Middle frontal gyrus (tissue), 1 donor: Measurements from ENCODE around the gene KRTAP13-4.

Source experiments
- DNase-seq: peaks from one replicate; pipeline ENCODE4 v3.0.0-alpha.2; 2015; ENCODE audit warnings: low spot score; ENCODE audit errors: extremely low spot score

KRTAP13-4 gene

DNA sequence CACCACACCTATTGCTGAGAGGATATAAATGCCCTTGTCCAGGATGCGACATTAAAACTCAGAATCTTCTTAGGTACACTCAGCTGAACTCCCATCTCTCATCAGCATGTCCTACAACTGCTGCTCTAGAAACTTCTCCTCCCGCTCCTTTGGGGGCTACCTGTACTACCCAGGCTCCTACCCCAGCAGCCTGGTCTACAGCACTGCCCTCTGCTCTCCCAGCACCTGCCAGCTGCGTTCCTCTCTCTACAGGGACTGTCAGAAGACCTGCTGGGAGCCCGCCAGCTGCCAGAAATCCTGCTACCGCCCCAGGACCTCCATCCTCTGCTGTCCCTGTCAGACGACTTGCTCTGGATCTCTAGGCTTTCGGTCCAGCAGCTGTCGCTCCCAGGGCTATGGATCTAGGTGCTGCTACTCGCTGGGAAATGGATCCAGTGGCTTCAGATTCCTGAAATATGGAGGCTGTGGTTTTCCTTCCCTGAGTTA is at the start of gene KRTAP13-4:
Gene KRTAP13-4 (plus strand): TSS at position 51 of the 486 bp plus-strand sequence. CDS start 56 bp downstream, at position 107.
- no peak for DNase-seq

DNA sequence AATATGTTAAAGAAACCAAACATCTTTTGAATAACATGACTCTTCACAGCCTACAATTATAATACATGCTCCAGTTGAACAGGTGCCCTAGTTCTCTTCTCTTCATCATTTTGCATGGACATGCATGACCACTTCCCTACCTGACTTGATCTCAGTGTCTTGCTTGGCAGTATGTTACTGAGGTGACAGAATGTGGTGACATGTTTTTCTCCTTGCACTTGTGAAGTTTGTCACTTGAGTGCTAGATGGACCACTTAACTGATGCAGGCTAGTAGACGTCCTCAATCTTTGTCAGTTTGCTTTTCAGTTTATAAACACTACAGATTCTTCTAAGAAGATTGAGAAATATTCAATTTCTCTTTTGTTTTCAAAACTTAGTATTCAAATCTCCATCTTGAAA is 47.8 kb upstream of the KRTAP13-4 start:
- DNase-seq, result no peak

- DNase-seq, result no peak
Measured at GRCh38 chr21:30391492-30392025, 38.5 kb upstream of the KRTAP13-4 start.

DNA sequence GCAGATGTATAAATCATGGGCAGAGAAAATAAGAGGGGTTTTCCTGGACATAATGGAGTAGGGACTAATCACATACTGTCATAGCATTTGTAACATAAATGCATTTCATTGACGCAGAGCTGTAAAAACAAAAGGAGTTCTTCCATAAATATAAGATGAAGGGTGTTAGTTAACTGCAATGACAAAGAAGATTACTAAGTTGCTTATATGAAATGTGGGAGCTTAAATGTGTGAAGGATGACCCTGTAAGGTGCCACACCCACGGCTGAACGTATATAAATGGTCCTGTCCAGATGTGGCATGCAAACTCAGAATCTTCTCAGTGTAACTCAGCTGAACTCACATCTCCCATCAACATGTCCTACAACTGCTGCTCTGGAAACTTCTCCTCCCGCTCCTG is 34.3 kb upstream of the KRTAP13-4 start, which contains the start of gene KRTAP13-1:
Gene KRTAP13-1 (plus strand): TSS at position 301 of the 400 bp plus-strand sequence. CDS start 56 bp downstream, at position 357.
- no peak for DNase-seq

DNA sequence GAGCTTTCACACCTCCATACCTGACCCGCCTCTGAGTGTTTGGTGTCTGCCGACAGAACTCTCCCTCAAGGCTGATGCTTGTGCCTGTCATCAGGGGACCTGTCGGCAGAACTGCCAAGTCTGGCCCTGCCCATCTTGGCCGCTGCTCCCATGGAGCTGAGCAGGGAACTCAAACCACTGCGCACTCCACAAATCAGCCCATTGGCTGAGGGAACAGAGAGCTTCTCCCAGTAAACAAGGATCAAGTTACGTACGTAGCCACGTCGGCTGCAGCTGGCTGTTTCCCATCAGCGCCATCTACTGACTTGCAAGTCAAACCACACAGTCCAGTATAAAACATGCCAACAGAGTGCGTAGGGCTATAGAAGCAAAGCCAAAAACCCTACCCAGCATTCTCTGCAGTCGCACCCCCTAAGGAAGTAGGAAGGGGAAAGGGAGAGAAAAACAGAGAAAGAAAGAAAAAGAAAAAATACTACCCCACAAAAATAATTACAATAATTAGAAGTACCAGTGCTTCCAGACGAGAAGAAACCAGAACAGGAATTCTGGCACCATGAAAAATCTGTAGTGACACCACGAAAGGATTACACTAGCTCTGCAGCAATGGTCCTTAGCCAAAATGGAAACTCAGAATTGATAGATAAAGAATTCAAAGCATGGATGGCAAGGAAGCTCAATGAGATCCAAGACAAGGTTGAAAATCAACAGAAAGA is 21.1 kb upstream of the KRTAP13-4 start:
- DNase-seq, result no peak

GRCh38 chr21:30415993-30416392 is 14.0 kb upstream of the KRTAP13-4 start:
- DNase-seq, result no peak

- no peak for DNase-seq
Measured at GRCh38 chr21:30425826-30426225, 4.2 kb upstream of the KRTAP13-4 start, which contains the start of gene KRTAP13-3. Gene KRTAP13-3 (minus strand): TSS chr21:30425926. CDS start chr21:30425912, 14 bp downstream.

DNA sequence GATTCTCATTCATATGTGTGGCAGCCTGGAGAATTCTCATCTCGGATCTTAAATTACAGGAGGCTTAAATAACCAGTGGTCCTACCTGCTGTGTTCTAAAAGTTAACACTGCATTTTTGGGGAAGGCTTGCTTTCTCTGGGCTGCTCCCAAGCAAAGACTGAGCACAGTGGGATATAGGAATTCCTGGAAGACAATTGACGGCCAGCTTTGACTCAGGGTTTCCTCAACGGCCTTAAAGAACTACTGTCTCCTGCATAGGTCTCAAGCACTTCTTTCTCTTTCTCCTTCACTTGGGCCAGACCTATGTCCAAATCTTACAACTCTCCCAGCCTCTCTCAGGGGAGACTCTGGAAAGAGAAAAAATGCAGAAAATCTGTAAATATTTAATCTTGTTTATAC is 3.3 kb upstream of the KRTAP13-4 start:
- DNase-seq, result no peak

GRCh38 chr21:30434033-30434631 is 4.1 kb downstream of the KRTAP13-4 start:
- no peak for DNase-seq

DNA sequence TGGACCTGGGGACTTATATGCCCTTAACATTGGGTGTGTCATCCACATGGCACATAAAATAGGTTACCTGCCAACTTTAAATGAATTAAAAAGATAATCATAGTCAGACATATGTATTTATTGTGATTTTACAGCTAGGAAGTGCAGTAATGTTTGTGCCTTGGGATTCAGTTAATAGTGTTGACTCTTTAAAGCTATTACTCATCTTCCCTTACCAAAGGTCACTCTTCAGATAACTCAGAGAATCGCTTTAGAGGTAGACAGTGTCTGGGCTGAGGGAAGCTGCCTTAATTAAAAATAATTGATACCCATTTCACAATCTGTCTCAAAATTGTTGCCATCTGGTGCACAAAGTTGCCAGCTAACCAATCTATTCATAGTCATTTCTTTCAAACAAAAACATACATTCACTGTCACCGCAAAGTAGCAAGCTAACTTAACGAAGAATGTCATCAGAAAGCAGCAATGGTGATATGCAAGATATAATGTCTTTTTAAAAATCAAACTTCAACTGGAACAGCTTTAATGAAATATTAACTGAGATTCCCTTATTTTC is 7.1 kb downstream of the KRTAP13-4 start:
- DNase-seq, result no peak

GRCh38 chr21:30439975-30440374 is 10.0 kb downstream of the KRTAP13-4 start, which contains the start of gene KRTAP15-1:
Gene KRTAP15-1 (plus strand): TSS chr21:30440275. CDS start chr21:30440328, 53 bp downstream.
- no peak for DNase-seq

DNA sequence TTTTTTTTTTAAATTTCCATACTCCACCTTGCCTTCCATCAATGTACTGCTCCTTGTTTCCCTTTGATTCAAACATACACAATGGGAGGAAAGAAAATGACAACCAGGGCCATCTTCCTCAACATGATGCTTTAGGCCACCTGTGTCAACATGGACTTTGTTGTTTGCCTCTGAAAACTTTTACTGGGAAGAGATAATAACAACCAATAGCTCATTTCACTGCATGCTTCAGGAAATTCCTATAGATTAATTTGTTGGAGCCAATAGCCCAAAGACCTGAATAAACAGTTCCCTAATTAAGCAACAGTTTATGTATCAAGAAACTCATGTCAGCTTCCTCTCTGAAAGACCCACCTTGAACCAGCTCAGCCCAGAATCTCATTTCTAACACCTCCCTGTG is 13.2 kb downstream of the KRTAP13-4 start:
- DNase-seq, result no peak

DNA sequence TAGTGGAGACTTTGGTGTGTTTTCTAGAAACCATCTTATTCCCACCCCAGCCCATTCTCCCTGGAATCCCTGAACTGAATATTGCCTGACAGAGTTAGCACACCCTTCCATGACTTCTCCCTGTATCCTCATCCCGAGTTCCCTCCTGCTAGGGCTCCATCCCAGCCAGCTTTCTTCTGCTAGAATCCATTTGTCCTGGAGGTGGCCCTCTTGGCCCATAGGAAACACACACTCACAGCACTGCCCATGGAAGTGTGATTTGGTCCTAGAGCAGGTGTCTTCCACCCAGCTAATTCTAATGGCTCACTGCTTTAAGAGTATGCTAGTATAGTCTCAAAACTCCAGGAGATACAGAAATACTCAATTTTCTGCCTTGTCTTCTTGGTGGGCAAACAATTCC is 14.2 kb downstream of the KRTAP13-4 start:
- DNase-seq, result no peak

DNA sequence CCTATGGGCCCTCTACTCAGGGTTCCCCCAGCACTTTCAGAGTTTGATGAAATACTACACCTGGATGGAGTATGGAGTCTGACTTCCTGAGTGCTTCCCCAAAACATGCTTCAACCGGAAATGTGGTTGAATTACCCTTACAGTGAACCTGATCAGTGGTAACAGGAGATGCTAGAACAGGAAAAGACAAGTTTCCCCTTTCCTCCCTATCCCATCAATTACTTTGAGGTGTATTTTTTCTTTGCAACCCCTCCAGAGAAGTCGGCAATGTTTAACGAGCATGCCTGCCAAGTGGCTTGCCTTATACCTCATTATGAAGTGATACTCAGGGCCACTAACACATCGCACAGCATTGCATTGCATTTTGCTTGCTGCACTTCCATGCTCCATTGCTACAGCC is 17.0 kb downstream of the KRTAP13-4 start:
- no peak for DNase-seq

DNA sequence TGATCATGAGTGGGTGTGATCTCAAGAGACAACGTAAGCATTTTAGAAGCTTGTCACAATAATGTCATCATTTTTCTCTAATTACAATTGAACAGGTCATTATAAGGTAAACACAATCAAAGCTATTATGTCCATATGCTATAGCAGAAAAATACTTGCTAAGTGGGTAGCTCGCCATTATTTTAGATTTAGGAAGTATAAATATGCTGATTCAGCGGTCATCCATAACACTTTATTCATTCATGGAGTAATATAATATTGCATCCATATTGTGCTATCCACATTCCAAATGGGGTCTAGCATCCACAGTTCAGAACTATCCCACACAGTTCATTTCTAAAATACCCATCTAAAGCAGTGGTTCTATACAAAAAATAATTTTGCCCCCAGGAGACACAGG is 18.5 kb downstream of the KRTAP13-4 start:
- DNase-seq, result no peak

DNA sequence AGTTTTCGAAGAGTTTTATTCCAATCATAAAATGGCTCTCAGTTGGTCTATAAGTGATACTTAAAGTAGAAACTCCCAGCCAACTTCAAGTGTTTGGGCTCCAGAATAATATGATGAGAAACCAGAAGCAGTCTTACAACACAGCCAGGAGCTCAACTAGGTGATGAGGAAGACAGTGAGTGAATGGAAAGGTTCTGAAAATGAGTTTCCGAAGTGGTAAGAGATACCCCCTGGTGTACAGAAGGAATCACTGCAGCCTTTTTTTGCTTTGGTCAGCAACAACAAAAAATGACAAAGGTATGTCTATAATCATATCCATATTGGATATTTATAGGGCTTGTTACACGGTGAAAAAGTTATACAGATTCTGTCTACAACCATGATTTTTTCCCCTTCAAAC is 33.7 kb downstream of the KRTAP13-4 start:
- no peak for DNase-seq

- no peak for DNase-seq
Measured at GRCh38 chr21:30468900-30469714, 39.1 kb downstream of the KRTAP13-4 start.

DNA sequence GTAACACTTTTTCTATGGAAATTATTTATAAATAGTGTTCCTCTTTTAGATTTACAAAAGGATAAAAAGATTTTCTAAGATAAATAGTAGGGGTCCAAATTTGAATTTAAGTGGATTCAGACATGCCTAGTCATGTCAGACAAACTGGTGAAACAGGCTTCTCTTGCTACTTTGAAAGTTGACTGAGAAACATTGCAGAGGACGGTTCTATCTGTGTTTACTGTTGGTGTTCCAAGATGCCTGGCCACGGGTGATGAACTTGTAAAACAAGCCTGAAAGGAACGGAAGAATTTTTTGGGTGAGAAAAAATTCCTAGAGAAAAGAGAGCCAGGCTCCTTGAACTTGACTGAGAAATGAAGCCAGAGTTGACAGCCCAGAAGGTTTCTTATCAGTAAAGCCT is 48.0 kb downstream of the KRTAP13-4 start:
- no peak for DNase-seq

GRCh38 chr21:30479259-30479658 is 49.2 kb downstream of the KRTAP13-4 start:
- DNase-seq, result no peak

DNA sequence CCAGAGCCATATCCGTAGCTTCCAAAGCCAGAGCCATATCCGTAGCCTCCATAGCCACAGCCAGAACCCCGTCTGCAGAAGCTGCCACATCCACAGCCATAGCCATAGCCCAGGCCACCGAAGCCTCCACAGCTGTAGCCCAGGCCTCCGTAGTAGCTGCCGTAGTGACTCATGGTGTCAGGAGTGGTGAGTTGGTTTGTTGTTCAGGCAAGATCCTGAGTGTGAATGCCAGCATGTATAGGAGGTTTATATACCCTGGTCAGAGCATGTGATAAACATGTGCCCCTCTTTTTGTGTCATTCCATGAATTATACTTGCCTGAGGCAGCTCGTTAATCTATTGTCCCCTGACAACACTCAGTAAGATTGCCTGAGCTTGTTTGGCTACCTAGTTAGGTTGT is 50.1 kb downstream of the KRTAP13-4 start, which contains the start of gene KRTAP19-1:
Gene KRTAP19-1 (minus strand): TSS at position 223 of the 400 bp plus-strand sequence. CDS start 50 bp downstream, at position 173.
- DNase-seq, result no peak
